Measurements from ENCODE around the gene KCNA2.

- no peak for TF ChIP-seq POLR2A (IDR thresholded peaks at IDR 0.05)
- TF ChIP-seq CTCF (IDR thresholded peaks at IDR 0.05) = no peak
These were observed 29.7 kb downstream of the KCNA2 start for GRCh38 chr1:110576441-110576840.
